Cardiac fibroblast (primary cell): ENCODE results near the gene CCDC85B.
A peak's percentile ranks its signal among the peaks of the same experiment; 100 is the strongest.

Experiments
- DNase-seq, 2 donors: peaks; one replicate each; pipeline versions ENCODE4 v3.0.0 to v3.0.0-alpha.2; 2010; ENCODE audit warnings: low read depth in 2 of 2
- H3K4me3 ChIP-seq, 2 donors: replicated peaks in 1 of 2; 1 replicate in 1 of 2; 2 replicates in 1 of 2; pipeline ENCODE4 v1.5.1; 2011; ENCODE audit warnings: low read depth in 2 of 2, low read length in 2 of 2, mild to moderate bottlenecking in 2 of 2, moderate library complexity in 1 of 2
- CTCF ChIP-seq: IDR thresholded peaks from one replicate; pipeline ENCODE4 v1.5.1; 2011; ENCODE audit warnings: low read depth, mild to moderate bottlenecking, low read length, inconsistent platforms

The CCDC85B gene

GRCh38 chr11:65931773-65932557 is 41.5 kb downstream of the CCDC85B start:
- no peak overlapping the region for H3K4me3 ChIP-seq
- peak in 1 of 2 donors; percentile 4 for DNase-seq
- TF ChIP-seq CTCF, result no peak

DNA sequence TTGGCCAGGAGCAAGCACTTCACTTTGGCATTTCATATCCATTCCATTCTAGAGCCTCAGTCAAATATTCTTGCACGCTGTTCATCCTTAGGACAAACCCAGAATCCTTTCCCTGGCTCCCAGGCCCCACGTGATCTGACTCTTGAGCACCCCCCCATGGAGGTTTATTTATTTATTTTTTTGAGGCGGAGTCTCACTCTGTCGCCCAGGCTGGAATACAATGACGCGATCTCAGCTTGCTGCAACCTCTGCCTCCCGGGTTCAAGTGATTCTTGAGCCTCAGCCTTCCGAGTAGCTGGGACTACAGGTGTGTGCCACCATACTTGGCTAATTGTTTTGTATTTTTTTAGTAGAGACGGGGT is 42.1 kb downstream of the CCDC85B start:
- no peak overlapping the region for H3K4me3 ChIP-seq
- peak; percentile 40 to 47 for DNase-seq
- no peak for TF ChIP-seq CTCF

DNA sequence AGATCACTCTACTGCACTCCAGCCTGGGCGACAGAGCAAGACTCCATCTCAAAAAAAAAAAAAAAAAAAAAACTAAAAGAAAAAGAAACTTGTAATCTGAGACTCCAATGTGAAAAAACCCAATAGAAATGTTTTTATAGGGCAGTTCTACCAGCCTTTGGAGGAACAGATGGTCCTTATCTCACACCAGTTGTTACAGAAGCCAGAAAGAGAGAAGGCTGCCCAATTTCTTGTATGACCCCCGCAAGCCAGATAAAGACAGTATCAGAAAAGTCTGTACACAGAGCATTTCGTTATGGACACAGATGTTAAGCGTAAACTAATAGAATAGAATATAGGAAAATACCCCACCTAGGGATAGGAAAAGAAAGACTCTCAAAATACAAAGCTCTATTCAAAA is 43.5 kb downstream of the CCDC85B start:
- no peak overlapping the region for H3K4me3 ChIP-seq
- peak in 1 of 2 donors; percentile 70 for DNase-seq
- no peak for TF ChIP-seq CTCF

- TF ChIP-seq CTCF, result no peak
- no peak for DNase-seq
- no peak overlapping the region for H3K4me3 ChIP-seq
Observed at GRCh38 chr11:65937766-65938165, 47.3 kb downstream of the CCDC85B start.
